Subcutaneous adipose tissue (tissue), 4 donors: ENCODE data around the gene ANKRD31. TPM values are rescaled to one million over a fixed set of nuclear protein-coding genes. Genes with fewer than 3 reads are reported as not detected.

Source experiments
- total RNA-seq, 4 donors: library from RNA; depleted of rRNA; stranded (reverse); fragments of >200 nt; gene quantifications; one replicate each; pipeline ENCODE4 v1.1.0, GENCODE V29; 2016
- TF ChIP-seq, protein P1 (sequence below): fragments of 450-650 bp; IDR thresholded peaks from one replicate; pipeline ENCODE4 v1.5.1; 2016; ENCODE audit warnings: low read depth, mild to moderate bottlenecking, control low read depth, antibody characterized with exemption, moderate library complexity

Gene ANKRD31
- total RNA-seq, 4 donors from 2014 or later: 0.17 to 0.49 (median 0.30) TPM

- TF ChIP-seq, protein P1, sequence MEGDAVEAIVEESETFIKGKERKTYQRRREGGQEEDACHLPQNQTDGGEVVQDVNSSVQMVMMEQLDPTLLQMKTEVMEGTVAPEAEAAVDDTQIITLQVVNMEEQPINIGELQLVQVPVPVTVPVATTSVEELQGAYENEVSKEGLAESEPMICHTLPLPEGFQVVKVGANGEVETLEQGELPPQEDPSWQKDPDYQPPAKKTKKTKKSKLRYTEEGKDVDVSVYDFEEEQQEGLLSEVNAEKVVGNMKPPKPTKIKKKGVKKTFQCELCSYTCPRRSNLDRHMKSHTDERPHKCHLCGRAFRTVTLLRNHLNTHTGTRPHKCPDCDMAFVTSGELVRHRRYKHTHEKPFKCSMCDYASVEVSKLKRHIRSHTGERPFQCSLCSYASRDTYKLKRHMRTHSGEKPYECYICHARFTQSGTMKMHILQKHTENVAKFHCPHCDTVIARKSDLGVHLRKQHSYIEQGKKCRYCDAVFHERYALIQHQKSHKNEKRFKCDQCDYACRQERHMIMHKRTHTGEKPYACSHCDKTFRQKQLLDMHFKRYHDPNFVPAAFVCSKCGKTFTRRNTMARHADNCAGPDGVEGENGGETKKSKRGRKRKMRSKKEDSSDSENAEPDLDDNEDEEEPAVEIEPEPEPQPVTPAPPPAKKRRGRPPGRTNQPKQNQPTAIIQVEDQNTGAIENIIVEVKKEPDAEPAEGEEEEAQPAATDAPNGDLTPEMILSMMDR: no peak
Measured at GRCh38 chr5:75054134-75054930, 182.3 kb downstream of the ANKRD31 start.

- TF ChIP-seq, protein P1: no peak
Measured at GRCh38 chr5:75053304-75054133, 183.2 kb downstream of the ANKRD31 start.

GRCh38 chr5:75053054-75053303 lies 183.7 kb downstream of the ANKRD31 start:
- TF ChIP-seq, protein P1: no peak

DNA sequence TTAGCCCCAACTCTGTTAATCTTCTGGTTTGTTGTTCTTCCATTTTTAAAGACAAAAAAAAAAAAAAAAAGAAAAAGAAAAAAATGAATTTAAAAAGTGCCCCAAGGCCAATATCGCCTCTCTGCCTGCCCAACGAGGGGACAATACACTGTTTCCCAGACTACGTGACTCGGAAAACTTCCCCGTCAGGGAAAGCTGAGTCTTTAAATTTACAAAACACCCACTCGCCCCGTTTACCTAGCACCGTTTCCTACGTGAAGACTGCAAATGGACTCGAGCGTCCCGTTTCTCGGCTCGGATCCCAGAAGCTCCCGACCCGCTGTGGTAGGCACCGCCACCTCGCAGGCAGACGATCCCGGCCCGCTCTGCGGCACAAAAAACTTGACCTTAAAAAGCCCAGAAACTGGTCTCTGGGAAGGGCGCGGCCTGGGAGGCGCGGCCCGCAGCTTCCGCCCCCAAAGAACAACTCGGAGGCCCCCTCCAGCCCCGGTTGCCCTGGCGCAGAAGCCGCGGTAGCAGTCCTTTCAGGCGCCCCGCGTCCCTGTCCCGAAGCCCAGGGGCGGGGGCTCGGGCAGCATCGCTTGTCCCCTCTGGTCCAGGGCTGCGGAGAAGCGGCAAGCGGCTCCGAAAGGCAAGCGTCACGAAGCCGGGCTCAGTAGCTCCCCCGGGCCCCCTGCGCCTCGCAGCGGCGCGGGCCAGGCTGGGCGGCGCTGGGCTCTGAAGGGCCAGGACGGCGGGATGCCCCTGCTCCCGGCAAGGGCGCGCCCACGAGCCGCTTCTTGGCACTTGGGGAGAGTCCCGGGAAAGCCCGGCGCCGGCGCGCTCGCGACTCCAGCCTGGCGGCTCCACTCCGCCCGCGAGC lies 184.3 kb downstream of the ANKRD31 start, which contains the start of gene GCNT4:
Gene GCNT4 (minus strand): TSS at position 367 of the 862 bp plus-strand sequence. CDS start 22,521 bp downstream, outside the sequence.
- TF ChIP-seq, protein P1: no peak

DNA sequence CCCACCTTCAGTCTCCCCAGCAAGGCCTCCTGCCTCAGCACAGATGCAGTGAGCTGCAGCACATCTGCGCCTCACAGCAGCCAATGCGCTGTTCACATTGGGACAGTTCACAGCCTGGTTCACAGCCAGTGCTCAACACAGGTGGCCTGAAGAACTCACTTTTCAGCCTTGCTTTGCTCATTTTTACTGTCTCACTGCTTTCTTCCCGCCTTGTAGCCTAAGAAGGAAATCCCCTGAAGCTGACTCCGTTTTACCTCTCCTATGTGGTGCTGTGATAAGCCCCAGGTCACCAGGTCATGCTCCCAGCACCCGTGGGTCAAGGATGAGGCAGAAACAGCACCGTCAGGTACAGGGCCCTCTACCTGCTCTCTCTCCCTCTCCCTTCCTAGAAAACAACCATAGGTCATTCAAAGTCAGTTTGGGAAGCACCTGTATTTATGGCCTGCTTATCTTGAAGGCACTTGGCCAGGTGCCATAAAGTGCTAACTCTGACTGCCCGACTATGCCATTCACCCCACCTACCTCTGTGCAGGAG lies 185.4 kb downstream of the ANKRD31 start:
- TF ChIP-seq, protein P1: no peak

DNA sequence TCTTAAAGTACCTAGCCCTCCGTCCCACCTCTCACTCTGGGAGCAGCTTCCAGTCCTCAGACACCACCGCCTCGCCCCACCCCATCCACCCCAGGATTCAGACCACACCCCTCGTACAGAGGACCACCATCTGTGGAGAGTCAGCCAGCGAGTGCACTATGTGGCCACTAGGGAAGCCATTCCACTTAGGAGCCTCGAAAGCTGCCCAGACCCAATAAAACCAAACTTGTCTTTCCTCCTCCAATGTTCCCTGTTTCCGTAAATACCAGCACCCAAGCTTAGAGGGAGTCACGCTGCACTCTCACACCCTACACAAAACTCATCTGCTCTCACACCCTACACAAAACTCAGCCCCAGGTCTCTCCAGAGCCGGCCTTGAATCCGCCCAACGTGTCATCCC lies 186.3 kb downstream of the ANKRD31 start:
- TF ChIP-seq, protein P1: no peak
